Panc1 (cell line): Measurements from ENCODE around the gene GLG1. TPM values are rescaled to one million over a fixed set of nuclear protein-coding genes. Genes with fewer than 3 reads are reported as not detected.
"Not testable (repeated sequence)": the region's sequence is repeated elsewhere in the genome, so short reads cannot be mapped to it uniquely, and the experiment has no call there.

Source experiments
- ATAC-seq: fragments of 200-7000 bp; cut with Tn5 transposase; 2 replicates; pipeline ENCODE4 v1.9.1; 2020; ENCODE audit warnings: mild to moderate bottlenecking, moderate library complexity
- Bru-seq: library from RNA; stranded (reverse); fragments of 400-500 nt; gene quantifications from one replicate; lab custom pipeline; 2021; lab: Mats Ljungman, UMichigan
- BruChase-seq, 2 experiments: library from RNA; stranded (reverse); fragments of 400-500 nt; gene quantifications; one replicate each; lab custom pipeline; 2021; lab: Mats Ljungman, UMichigan
- BruUV-seq: library from RNA; stranded (reverse); fragments of 400-500 nt; replicated peaks from 2 replicates; lab custom pipeline; 2021; lab: Mats Ljungman, UMichigan
- CTCF ChIA-PET: fragments of 300-600 bp; sonication (Branson Sonifier 250); formaldehyde crosslinking; loops from one replicate; lab custom pipeline; 2022; ENCODE audit warnings: antibody characterized with exemption; lab: Charles Lee
- POLR2A ChIA-PET: fragments of 300-600 bp; sonication (Branson Sonifier 250); formaldehyde crosslinking; loops from one replicate; lab custom pipeline; 2022; ENCODE audit warnings: antibody characterized with exemption; lab: Charles Lee
- DNase-seq: peaks from one replicate; pipeline ENCODE4 v3.0.0-alpha.2; 2010; ENCODE audit warnings: low read depth, low spot score
- H3K27ac ChIP-seq: 2 replicates; pipeline ENCODE4 v1.5.1; 2011; ENCODE audit warnings: mild to moderate bottlenecking, low read length, inconsistent platforms
- H3K27me3 ChIP-seq: fragments of 200-500 bp; sonication (Bioruptor generic); 2 replicates; pipeline ENCODE4 v1.6.0; 2014; ENCODE audit warnings: low read length, inconsistent platforms; ENCODE audit not compliant: control insufficient read depth, insufficient read depth
- H3K36me3 ChIP-seq: fragments of 200-500 bp; sonication (Bioruptor generic); 2 replicates; pipeline ENCODE4 v1.5.1; 2014; ENCODE audit warnings: inconsistent platforms, mild to moderate bottlenecking, low read length, moderate library complexity; ENCODE audit not compliant: control insufficient read depth, insufficient read depth
- H3K4me1 ChIP-seq: 2 replicates; pipeline ENCODE4 v1.5.1; 2011; ENCODE audit warnings: inconsistent platforms, mild to moderate bottlenecking, low read length, moderate library complexity; ENCODE audit not compliant: control insufficient read depth, insufficient read depth
- H3K4me3 ChIP-seq, 2 experiments: 2 replicates each; pipeline ENCODE4 v1.5.1; 2011 to 2012; ENCODE audit warnings: low read depth in 2 of 2, low read length in 2 of 2, mild to moderate bottlenecking in 2 of 2, inconsistent platforms in 1 of 2, moderate library complexity in 1 of 2
- H3K9me3 ChIP-seq: fragments of 200-500 bp; sonication (Bioruptor generic); 2 replicates; pipeline ENCODE4 v1.5.1; 2014; ENCODE audit warnings: low read depth, mild to moderate bottlenecking, inconsistent platforms, low read length, moderate library complexity; ENCODE audit not compliant: control insufficient read depth, insufficient read depth
- CTCF ChIP-seq: fragments of 450-650 bp; IDR thresholded peaks from 2 replicates; pipeline ENCODE4 v1.5.1; 2017; ENCODE audit warnings: mild to moderate bottlenecking
- POLR2AphosphoS5 ChIP-seq: IDR thresholded peaks from 2 replicates; pipeline ENCODE4 v1.6.1; 2012; ENCODE audit warnings: mild to moderate bottlenecking, low read depth, low read length, moderate library complexity
- REST ChIP-seq, 2 experiments: IDR thresholded peaks; 2 replicates each; pipeline ENCODE4 v1.6.1; 2011 to 2012; ENCODE audit warnings: low read depth in 2 of 2, control low read depth in 1 of 2, low read length in 1 of 2, mild to moderate bottlenecking in 1 of 2, moderate library complexity in 1 of 2; ENCODE audit not compliant: insufficient read depth in 1 of 2
- SIN3A ChIP-seq: IDR thresholded peaks from 2 replicates; pipeline ENCODE4 v1.6.1; 2012; ENCODE audit warnings: low read depth, mild to moderate bottlenecking, low read length, moderate library complexity, borderline replicate concordance; ENCODE audit not compliant: insufficient read depth
- TCF7L2 ChIP-seq: IDR thresholded peaks from 2 replicates; pipeline ENCODE4 v1.6.1; 2011; ENCODE audit warnings: mild to moderate bottlenecking, low read depth, low read length, inconsistent platforms
- in situ Hi-C: cut with HindIII; loops from 2 replicates; pipeline ENCODE4 v1.10.0; 2016; ENCODE audit warnings: low sequenced_read_pairs, low pct_unique_long_range_greater_than_20kb
- intact Hi-C: fragments of 100-400 bp; cut with micrococcal nuclease; formaldehyde crosslinking; loops from one replicate; pipeline ENCODE4 v1.10.0; 2022; ENCODE audit not compliant: unreplicated experiment
- long read RNA-seq: library from polyadenylated mRNA; unstranded; transcript quantifications from one replicate; pipeline ENCODE4 v2.0.0, GENCODE V29; 2021; ENCODE audit not compliant: unreplicated experiment
- polyA plus RNA-seq: library from polyadenylated mRNA; unstranded; fragments of >200 nt; gene quantifications from one replicate; pipeline ENCODE4 v1.2.1, GENCODE V29; 2012; ENCODE audit warnings: missing spikeins; ENCODE audit not compliant: insufficient read length
- total RNA-seq: library from RNA; stranded (reverse); gene quantifications from one replicate; pipeline ENCODE4 v1.2.1, GENCODE V29; 2021; ENCODE audit not compliant: unreplicated experiment

Gene GLG1
- total RNA-seq (75.9 TPM), Bru-seq, nascent RNA (percentile 73 among the genes with signal in this experiment), BruChase-seq, experiment 1, labeled RNA remaining after a 2-hour chase (percentile 68 among the genes with signal in this experiment), BruChase-seq, experiment 2, labeled RNA remaining after a 6-hour chase (percentile 78 among the genes with signal in this experiment)
- polyA plus RNA-seq, result 46.1 TPM
- long read RNA-seq, full-length matches to known transcripts, result 212 of 330 reads
- long read RNA-seq, partial matches to known transcripts, result 56 of 330 reads
- long read RNA-seq, other reads (novel, unspliced or antisense), result 62 of 330 reads

- ATAC-seq (peak; percentile 98), DNase-seq (no peak)
- H3K36me3 ChIP-seq, result peaks cover 4% of the 10 kb centered on the region; the same call in 1 of the 2 replicates
- peak within 1 kb of the TSS; percentile 79 for H3K27ac ChIP-seq
- 0 out of 2 replicates have a peak, but pooled peaks have one; percentile 46 for TF ChIP-seq SIN3A
- TF ChIP-seq TCF7L2, result no peak
- no peak for TF ChIP-seq REST (IDR thresholded peaks at IDR 0.05; ENCODE audit: insufficient read depth in 1 of 2, low read depth in 2 of 2, low read length in 1 of 2)
- no peak for TF ChIP-seq CTCF
- peak; percentile 83 for TF ChIP-seq POLR2AphosphoS5
- no peaks in the 10 kb centered on the region for H3K27me3 ChIP-seq
- POLR2A ChIA-PET, result interaction anchor here (0.7 kb wide), 1 partner anchor 40 kb away, joined by 4 read pairs; no protein-coding TSS in a partner anchor
- no TSS peak for BruUV-seq
- CTCF ChIA-PET, result no interaction called here
- peaks cover 17% of the 10 kb centered on the region; the same call in 1 of the 2 replicates for H3K4me1 ChIP-seq
- intact Hi-C loops, result no loop called here
- no peaks in the 10 kb centered on the region for H3K9me3 ChIP-seq
- in situ Hi-C loops, result no loop called here
- H3K4me3 ChIP-seq, result peak within 1 kb of the TSS; percentile 75 to 81
Observed at GRCh38 chr16:74606521-74607309, at the start of gene GLG1. GLG1 (minus strand) TSS chr16:74607114; CDS start chr16:74607094, 20 bp downstream.

GRCh38 chr16:74654536-74655050 is 47.7 kb upstream of the GLG1 start:
- no TSS peak for BruUV-seq
- intact Hi-C loops (no loop called here), in situ Hi-C loops (no loop called here)
- Histone ChIP-seq H3K4me3 (no peak overlapping the region), H3K27me3 (no peaks in the 10 kb centered on the region), H3K36me3 (peaks cover 28% of the 10 kb centered on the region), H3K4me1 (no peaks in the 10 kb centered on the region), H3K27ac (no peak overlapping the region), H3K9me3 (no peaks in the 10 kb centered on the region)
- no peak for ATAC-seq
- ChIA-PET POLR2A (interaction anchor here (0.6 kb wide), 1 partner anchor 43 kb away, joined by 6 read pairs; no protein-coding TSS in a partner anchor), CTCF (no interaction called here)
- no peak for TF ChIP-seq SIN3A
- no peak for TF ChIP-seq CTCF
- no peak for TF ChIP-seq TCF7L2
- no peak for TF ChIP-seq REST (IDR thresholded peaks at IDR 0.05; ENCODE audit: insufficient read depth in 1 of 2, low read depth in 2 of 2, low read length in 1 of 2)
- no peak for TF ChIP-seq POLR2AphosphoS5
- no peak for DNase-seq

DNA sequence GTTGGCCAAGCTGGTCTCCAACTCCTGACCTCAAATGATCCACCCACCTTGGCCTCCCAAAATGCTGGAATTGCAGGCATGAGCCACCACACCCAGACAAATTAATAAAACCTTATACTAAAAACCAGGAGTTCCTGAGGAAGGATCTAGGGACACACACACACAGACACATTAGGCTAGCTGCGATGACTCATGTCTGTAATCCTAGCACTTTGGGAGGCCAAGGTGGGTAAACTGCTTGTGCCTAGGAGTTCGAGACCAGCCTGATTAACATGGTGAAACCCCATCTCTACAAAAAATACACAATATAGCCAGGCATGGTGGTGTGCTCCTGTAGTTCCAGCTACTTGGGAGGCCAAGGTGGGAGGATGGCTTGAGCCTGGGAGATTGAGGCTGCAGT is 46.0 kb upstream of the GLG1 start:
- intact Hi-C loops, H3K27ac ChIP-seq, ATAC-seq, BruUV-seq, H3K4me3 ChIP-seq, H3K9me3 ChIP-seq, H3K27me3 ChIP-seq, CTCF ChIA-PET, H3K4me1 ChIP-seq, POLR2A ChIA-PET, DNase-seq, in situ Hi-C loops: not testable (repeated sequence)
- H3K36me3 ChIP-seq, result peaks cover 28% of the 10 kb centered on the region; the same call in 1 of the 2 replicates
